HepG2 (cell line): Measurements from ENCODE around the gene TJAP1.

Source experiments
- ATF7 ChIP-seq, 2 experiments: fragments of 450-650 bp in 1 of 2; sonication (generic) in 1 of 2; formaldehyde crosslinking in 1 of 2; IDR thresholded peaks; 2 replicates each; pipeline versions ENCODE4 v1.4.0 to v1.6.1; 2016 to 2020; ENCODE audit warnings: antibody characterized with exemption in 1 of 2, mild to moderate bottlenecking in 1 of 2, missing genetic modification reagents in 1 of 2
- FOXP1 ChIP-seq, 2 experiments: fragments of 450-650 bp in 1 of 2; IDR thresholded peaks; 2 replicates each; pipeline ENCODE4 v1.6.1; 2017 to 2018; ENCODE audit warnings: antibody characterized with exemption in 1 of 2
- KAT2B ChIP-seq: fragments of 150-350 bp; IDR thresholded peaks from 2 replicates; pipeline ENCODE4 v1.6.1; 2014; ENCODE audit warnings: low read depth, low read length, borderline replicate concordance
- POLR2A ChIP-seq, 2 experiments: IDR thresholded peaks; 2 replicates each; pipeline ENCODE4 v1.6.1; 2011; ENCODE audit warnings: low read depth in 2 of 2, low read length in 2 of 2, mild to moderate bottlenecking in 1 of 2, moderate library complexity in 1 of 2; ENCODE audit not compliant: insufficient read depth in 1 of 2
- RNF2 ChIP-seq: fragments of 450-650 bp; conservative IDR thresholded peaks from 2 replicates; pipeline ENCODE4 v1.6.1; 2016; ENCODE audit warnings: low read depth
- SIX4 ChIP-seq: sonication (generic); formaldehyde crosslinking; IDR thresholded peaks from 2 replicates; pipeline ENCODE4 v1.4.0; 2020; ENCODE audit warnings: missing genetic modification reagents
- TF ChIP-seq, protein P1 (sequence below), 2 experiments: IDR thresholded peaks; 2 replicates each; pipeline ENCODE4 v1.6.1; 2011 to 2012; ENCODE audit warnings: low read length in 2 of 2, borderline replicate concordance in 1 of 2, low read depth in 1 of 2, mild to moderate bottlenecking in 1 of 2, moderate library complexity in 1 of 2
- TF ChIP-seq, protein P2 (sequence below): sonication (generic); formaldehyde crosslinking; IDR thresholded peaks from 2 replicates; pipeline ENCODE4 v1.8.1; 2023; ENCODE audit warnings: mild to moderate bottlenecking, inconsistent platforms, moderate library complexity, missing genetic modification reagents, borderline replicate concordance
- TF ChIP-seq, protein P3 (sequence below): sonication (generic); formaldehyde crosslinking; IDR thresholded peaks from 2 replicates; pipeline ENCODE4 v1.8.1; 2023; ENCODE audit warnings: mild to moderate bottlenecking, missing genetic modification reagents
- TF ChIP-seq, protein P4 (sequence below): sonication (generic); formaldehyde crosslinking; IDR thresholded peaks from 2 replicates; pipeline ENCODE4 v1.4.0; 2020; ENCODE audit warnings: missing genetic modification reagents

DNA sequence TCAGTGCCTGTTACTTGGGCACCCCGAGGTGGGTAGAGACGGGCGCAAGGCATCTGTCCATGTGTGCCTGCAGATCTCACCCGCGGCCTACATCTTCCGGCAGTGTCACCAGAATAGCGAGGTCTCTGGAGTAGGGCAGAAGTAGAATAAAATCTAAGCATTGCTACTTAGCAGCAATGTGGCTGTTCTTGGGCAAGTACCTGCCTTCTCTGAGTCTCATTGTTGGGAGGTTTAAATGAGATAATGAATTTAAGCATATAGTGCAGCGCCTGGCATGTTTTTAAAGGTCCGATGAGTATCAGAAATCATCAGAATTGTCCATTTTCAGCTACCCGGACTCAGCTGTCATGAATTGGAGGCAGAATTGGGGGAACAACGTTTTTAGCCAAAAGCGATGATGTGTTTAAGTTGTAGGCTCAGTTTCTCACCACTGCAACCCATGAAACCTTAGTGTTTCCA, 49.2 kb upstream of the TJAP1 start:
- no peak for TF ChIP-seq ATF7 (IDR thresholded peaks at IDR 0.05)
- no peak for TF ChIP-seq ATF7 (CRISPR knock-in tag; IDR thresholded peaks at IDR 0.05)
- no peak for TF ChIP-seq RNF2
- TF ChIP-seq, protein P1, sequence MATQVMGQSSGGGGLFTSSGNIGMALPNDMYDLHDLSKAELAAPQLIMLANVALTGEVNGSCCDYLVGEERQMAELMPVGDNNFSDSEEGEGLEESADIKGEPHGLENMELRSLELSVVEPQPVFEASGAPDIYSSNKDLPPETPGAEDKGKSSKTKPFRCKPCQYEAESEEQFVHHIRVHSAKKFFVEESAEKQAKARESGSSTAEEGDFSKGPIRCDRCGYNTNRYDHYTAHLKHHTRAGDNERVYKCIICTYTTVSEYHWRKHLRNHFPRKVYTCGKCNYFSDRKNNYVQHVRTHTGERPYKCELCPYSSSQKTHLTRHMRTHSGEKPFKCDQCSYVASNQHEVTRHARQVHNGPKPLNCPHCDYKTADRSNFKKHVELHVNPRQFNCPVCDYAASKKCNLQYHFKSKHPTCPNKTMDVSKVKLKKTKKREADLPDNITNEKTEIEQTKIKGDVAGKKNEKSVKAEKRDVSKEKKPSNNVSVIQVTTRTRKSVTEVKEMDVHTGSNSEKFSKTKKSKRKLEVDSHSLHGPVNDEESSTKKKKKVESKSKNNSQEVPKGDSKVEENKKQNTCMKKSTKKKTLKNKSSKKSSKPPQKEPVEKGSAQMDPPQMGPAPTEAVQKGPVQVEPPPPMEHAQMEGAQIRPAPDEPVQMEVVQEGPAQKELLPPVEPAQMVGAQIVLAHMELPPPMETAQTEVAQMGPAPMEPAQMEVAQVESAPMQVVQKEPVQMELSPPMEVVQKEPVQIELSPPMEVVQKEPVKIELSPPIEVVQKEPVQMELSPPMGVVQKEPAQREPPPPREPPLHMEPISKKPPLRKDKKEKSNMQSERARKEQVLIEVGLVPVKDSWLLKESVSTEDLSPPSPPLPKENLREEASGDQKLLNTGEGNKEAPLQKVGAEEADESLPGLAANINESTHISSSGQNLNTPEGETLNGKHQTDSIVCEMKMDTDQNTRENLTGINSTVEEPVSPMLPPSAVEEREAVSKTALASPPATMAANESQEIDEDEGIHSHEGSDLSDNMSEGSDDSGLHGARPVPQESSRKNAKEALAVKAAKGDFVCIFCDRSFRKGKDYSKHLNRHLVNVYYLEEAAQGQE (IDR thresholded peaks at IDR 0.05; ENCODE audit: borderline replicate concordance in 1 of 2, low read depth in 1 of 2, low read length in 2 of 2): no peak
- TF ChIP-seq, protein P2, sequence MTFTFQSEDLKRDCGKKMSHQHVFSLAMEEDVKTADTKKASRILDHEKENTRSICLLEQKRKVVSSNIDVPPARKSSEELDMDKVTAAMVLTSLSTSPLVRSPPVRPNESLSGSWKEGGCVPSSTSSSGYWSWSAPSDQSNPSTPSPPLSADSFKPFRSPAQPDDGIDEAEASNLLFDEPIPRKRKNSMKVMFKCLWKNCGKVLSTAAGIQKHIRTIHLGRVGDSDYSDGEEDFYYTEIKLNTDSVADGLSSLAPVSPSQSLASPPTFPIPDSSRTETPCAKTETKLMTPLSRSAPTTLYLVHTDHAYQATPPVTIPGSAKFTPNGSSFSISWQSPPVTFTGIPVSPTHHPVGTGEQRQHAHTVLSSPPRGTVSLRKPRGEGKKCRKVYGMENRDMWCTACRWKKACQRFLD (CRISPR knock-in tag): 0 out of 2 replicates have a peak, but pooled peaks have one; percentile 13
- TF ChIP-seq, protein P3, sequence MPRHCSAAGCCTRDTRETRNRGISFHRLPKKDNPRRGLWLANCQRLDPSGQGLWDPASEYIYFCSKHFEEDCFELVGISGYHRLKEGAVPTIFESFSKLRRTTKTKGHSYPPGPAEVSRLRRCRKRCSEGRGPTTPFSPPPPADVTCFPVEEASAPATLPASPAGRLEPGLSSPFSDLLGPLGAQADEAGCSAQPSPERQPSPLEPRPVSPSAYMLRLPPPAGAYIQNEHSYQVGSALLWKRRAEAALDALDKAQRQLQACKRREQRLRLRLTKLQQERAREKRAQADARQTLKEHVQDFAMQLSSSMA (CRISPR knock-in tag): no peak
- TF ChIP-seq FOXP1 (IDR thresholded peaks at IDR 0.05): no peak
- no peak for TF ChIP-seq FOXP1 (CRISPR knock-in tag; IDR thresholded peaks at IDR 0.05)
- no peak for TF ChIP-seq KAT2B
- TF ChIP-seq, protein P4, sequence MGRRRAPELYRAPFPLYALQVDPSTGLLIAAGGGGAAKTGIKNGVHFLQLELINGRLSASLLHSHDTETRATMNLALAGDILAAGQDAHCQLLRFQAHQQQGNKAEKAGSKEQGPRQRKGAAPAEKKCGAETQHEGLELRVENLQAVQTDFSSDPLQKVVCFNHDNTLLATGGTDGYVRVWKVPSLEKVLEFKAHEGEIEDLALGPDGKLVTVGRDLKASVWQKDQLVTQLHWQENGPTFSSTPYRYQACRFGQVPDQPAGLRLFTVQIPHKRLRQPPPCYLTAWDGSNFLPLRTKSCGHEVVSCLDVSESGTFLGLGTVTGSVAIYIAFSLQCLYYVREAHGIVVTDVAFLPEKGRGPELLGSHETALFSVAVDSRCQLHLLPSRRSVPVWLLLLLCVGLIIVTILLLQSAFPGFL (CRISPR knock-in tag): no peak
- TF ChIP-seq SIX4 (CRISPR knock-in tag): no peak
- TF ChIP-seq POLR2A (IDR thresholded peaks at IDR 0.05; ENCODE audit: insufficient read depth in 1 of 2, low read depth in 2 of 2, low read length in 2 of 2): no peak
